22Rv1 (cell line): ENCODE measurements around the gene C6orf163.

Experiments
- CTCF ChIP-seq: fragments of 450-650 bp; IDR thresholded peaks from 2 replicates; pipeline ENCODE4 v1.5.1; 2017; ENCODE audit warnings: mild to moderate bottlenecking
- ZFX ChIP-seq: fragments of 450-650 bp; IDR thresholded peaks from 2 replicates; pipeline ENCODE4 v1.6.1; 2017; ENCODE audit warnings: antibody characterized with exemption, borderline replicate concordance

DNA sequence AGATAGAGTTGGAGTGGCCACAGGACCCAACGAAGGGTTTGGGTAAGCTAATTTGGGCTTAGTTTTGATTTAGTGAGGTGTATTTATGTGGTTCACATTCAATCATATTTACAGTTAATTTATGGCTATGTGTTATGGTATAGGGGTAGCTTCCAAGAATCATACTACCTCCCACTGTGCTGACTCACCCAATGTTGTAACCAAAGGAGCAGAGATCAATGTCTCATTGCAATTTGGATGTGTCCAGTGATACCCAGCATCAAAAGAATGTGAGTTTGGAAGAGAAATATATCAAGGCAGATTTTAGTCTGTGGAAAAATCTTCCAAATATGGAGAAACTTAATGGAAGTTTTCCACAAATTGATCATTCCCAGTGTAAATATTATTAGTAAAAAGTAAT lies 47.5 kb upstream of the C6orf163 start:
- TF ChIP-seq CTCF (no peak), ZFX (no peak)
